ENCODE data around the gene ATP6V1B1. TPM values are rescaled to one million over a fixed set of nuclear protein-coding genes. Genes with fewer than 3 reads are reported as not detected.

Gene ATP6V1B1
- total and polyA plus RNA-seq, 12 donors: 0.14 to 4.6 (median 0.69) TPM; not detected in 4

DNA sequence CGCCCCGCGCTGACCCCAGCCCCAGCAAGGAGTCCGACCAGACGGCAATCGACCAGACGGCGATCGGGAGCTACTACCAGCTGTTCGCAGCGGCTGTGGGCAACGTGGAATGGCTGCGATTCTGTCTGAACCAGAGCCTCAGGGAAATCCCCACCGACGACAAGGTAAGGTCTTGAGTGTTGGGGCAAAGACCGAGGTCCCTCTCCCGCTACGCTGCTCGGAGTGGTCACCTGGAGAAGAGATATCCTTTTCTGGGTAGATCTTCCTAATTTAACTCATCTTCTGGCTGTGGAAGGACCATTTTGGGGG is 43.4 kb downstream of the ATP6V1B1 start:
- H3K4me1 ChIP-seq (replicated peaks in 1 of 2): peaks cover 10 to 16% of the 10 kb centered on the region in 2 donors
- WGBS, 4 donors: 24 to 63% (median 26%) methylated on average over 6 to 19 of the region's 19 CpGs
- H3K27me3 ChIP-seq: no peaks in the 10 kb centered on the region
- H3K36me3 ChIP-seq (replicated peaks in 1 of 2): no peaks in the 10 kb centered on the region
- DNase-seq: no peak
- H3K27ac ChIP-seq: peak overlapping the region in 3 of 5 donors; percentile 63 to 89 (median 77)
- no peaks in the 10 kb centered on the region for H3K9me3 ChIP-seq (replicated peaks in 1 of 3)
- TF ChIP-seq, protein P1, sequence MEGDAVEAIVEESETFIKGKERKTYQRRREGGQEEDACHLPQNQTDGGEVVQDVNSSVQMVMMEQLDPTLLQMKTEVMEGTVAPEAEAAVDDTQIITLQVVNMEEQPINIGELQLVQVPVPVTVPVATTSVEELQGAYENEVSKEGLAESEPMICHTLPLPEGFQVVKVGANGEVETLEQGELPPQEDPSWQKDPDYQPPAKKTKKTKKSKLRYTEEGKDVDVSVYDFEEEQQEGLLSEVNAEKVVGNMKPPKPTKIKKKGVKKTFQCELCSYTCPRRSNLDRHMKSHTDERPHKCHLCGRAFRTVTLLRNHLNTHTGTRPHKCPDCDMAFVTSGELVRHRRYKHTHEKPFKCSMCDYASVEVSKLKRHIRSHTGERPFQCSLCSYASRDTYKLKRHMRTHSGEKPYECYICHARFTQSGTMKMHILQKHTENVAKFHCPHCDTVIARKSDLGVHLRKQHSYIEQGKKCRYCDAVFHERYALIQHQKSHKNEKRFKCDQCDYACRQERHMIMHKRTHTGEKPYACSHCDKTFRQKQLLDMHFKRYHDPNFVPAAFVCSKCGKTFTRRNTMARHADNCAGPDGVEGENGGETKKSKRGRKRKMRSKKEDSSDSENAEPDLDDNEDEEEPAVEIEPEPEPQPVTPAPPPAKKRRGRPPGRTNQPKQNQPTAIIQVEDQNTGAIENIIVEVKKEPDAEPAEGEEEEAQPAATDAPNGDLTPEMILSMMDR (IDR thresholded peaks at IDR 0.05): no peak
- no peak for TF ChIP-seq POLR2A (IDR thresholded peaks at IDR 0.05)
- peak overlapping the region in 2 of 4 donors; percentile 32 to 59 for H3K4me3 ChIP-seq
- intact Hi-C loops (cut with DNase I): no loop called here

DNA sequence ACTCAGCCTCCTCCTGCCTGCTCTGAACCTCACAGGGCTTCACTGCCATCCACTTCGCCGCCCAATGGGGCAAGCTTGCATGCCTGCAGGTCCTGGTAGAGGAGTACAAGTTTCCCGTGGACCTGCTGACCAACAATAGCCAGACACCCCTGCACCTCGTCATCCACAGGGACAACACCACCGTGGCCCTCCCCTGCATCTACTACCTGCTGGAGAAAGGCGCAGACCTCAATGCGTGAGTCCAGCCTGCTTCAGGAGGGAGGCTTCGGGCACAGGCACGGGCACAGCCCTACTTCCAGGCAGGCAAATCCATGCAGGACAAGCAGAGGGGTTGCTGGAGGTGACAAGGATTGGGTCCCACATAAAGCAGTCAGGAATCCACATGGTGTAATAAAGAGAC is 43.9 kb downstream of the ATP6V1B1 start:
- H3K27ac ChIP-seq: peak overlapping the region in 2 of 5 donors; percentile 63 to 77
- intact Hi-C loops (cut with DNase I): no loop called here

DNA sequence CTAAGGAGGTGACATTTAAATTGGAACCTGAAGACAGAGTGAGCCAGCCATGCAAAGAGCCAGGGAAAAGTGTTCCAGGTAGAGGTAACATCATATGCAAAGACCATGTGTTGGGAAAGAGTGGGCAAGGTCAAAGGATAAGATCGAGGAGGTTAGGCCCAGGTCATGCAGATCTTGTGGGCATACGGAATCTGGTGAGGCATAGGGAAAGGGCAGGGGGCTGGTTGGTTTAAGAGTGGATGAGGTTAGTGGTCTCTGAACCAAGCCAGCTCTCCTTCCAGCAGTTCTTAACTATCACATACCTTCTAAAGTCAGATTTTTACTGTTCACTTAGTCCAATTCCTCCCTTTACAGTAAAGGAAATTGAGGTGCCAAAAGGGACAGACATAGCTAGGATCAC is 45.7 kb downstream of the ATP6V1B1 start:
- 80 to 87% (median 84%) methylated on average over 2 of the region's 2 CpGs for WGBS, 4 donors
- intact Hi-C loops (cut with DNase I): no loop called here
- Histone ChIP-seq H3K9me3 (replicated peaks in 1 of 3) (no peaks in the 10 kb centered on the region), H3K27me3 (no peaks in the 10 kb centered on the region), H3K4me3 (no peak overlapping the region), H3K4me1 (replicated peaks in 1 of 2) (peaks cover 10 to 20% of the 10 kb centered on the region in 2 donors), H3K27ac (no peak overlapping the region), H3K36me3 (replicated peaks in 1 of 2) (peaks cover 0 to 4% of the 10 kb centered on the region in 2 donors)
- TF ChIP-seq, protein P1 (IDR thresholded peaks at IDR 0.05): no peak
- TF ChIP-seq POLR2A (IDR thresholded peaks at IDR 0.05): no peak
- DNase-seq: peak in 2 of 7 donors; percentile 2 to 25

More for the DNA sequence above, 43.9 kb downstream of the ATP6V1B1 start:
- H3K9me3 ChIP-seq (replicated peaks in 1 of 3): no peaks in the 10 kb centered on the region
- peak in 2 of 7 donors; percentile 14 to 49 for DNase-seq
- 94 to 100% (median 96%) methylated on average over 6 to 9 of the region's 9 CpGs for WGBS, 4 donors
- peaks cover 10 to 16% of the 10 kb centered on the region in 2 donors for H3K4me1 ChIP-seq (replicated peaks in 1 of 2)
- H3K27me3 ChIP-seq: no peaks in the 10 kb centered on the region
- H3K4me3 ChIP-seq: no peak overlapping the region
- TF ChIP-seq, protein P1 (IDR thresholded peaks at IDR 0.05): no peak
- no peak for TF ChIP-seq POLR2A (IDR thresholded peaks at IDR 0.05)
- H3K36me3 ChIP-seq (replicated peaks in 1 of 2): no peaks in the 10 kb centered on the region

DNA sequence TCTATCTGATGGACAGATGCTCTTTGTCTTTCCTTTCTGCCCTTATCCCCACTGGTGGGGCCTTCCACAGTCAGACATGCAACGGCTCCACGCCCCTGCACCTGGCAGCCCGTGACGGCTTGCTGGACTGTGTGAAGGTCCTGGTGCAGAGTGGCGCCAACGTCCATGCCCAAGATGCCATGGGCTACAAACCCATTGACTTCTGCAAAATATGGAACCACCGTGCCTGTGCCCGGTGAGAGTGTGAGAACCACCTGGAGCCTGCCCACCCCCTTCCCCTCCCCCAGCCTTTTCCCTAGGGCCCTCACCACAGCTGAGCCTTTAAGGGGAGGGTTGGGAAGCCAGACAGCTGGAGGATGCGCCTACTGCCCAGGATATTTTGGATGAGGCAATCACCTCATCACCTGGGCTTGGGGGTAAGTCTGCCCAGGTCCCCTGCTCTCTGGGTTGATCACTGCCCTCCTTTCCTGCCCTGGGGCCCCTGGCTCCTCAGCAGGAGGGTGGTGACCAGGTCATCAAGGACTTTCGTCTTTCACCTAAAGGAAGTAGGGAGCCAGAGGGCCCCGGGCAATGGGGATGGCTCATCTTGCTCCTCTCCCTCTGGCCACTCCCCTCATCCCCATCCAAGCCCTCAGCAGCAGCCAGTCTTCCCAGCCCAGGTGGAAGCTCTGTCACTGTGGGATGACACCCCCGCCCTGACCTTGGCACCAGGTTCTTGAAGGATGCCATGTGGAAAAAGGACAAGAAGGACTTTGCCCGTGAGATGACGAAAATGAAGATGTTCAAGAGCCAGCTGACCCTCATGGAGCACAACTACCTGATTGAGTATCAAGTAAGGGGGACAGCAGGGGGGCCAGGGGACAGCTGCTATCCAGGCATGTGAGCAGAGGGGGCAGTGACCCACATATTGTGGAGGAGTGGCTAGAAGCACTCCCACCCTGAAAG is 46.4 kb downstream of the ATP6V1B1 start:
- H3K27me3 ChIP-seq: no peaks in the 10 kb centered on the region
- no peaks in the 10 kb centered on the region for H3K9me3 ChIP-seq (replicated peaks in 1 of 3)
- intact Hi-C loops (cut with DNase I): no loop called here
- no peak overlapping the region for H3K4me3 ChIP-seq
- no peak overlapping the region for H3K27ac ChIP-seq
- H3K36me3 ChIP-seq (replicated peaks in 1 of 2): peaks cover 0 to 10% of the 10 kb centered on the region in 2 donors
- H3K4me1 ChIP-seq (replicated peaks in 1 of 2): peaks cover 10 to 16% of the 10 kb centered on the region in 2 donors
- WGBS, 4 donors: 93% methylated on average over 10 to 14 of the region's 14 CpGs
- peak in 4 of 7 donors; percentile 8 to 46 (median 15) for DNase-seq
- TF ChIP-seq POLR2A (IDR thresholded peaks at IDR 0.05): no peak
- TF ChIP-seq, protein P1 (IDR thresholded peaks at IDR 0.05): no peak
